Neural cell (in vitro differentiated cells): ENCODE results near the gene PTCH1. TPM values are rescaled to one million over a fixed set of nuclear protein-coding genes. Genes with fewer than 3 reads are reported as not detected.

Source experiments
- H2AFZ ChIP-seq: fragments of 200-600, 300-800 bp; sonication (generic), shearing (Covaris generic); 2 replicates; pipeline ENCODE4 v1.6.0; 2014; ENCODE audit warnings: low read depth, mild to moderate bottlenecking, antibody characterized with exemption, low read length, moderate library complexity
- H3F3A ChIP-seq: fragments of 200-600 bp; shearing (Covaris generic); 2 replicates; pipeline ENCODE4 v1.6.1; 2016; ENCODE audit warnings: mild to moderate bottlenecking, moderate library complexity, mixed read lengths, antibody characterized with exemption, low read length; ENCODE audit not compliant: insufficient read depth, poor library complexity, severe bottlenecking
- H3K27ac ChIP-seq: fragments of 200-600, 300-800 bp; sonication (generic), shearing (Covaris generic); 2 replicates; pipeline ENCODE4 v1.5.1; 2014; ENCODE audit warnings: mild to moderate bottlenecking, low read length, moderate library complexity
- H3K27me3 ChIP-seq: fragments of 300-800, 200-600 bp; sonication (generic), shearing (Covaris generic); 2 replicates; pipeline ENCODE4 v1.6.0; 2014; ENCODE audit warnings: mild to moderate bottlenecking, low read depth, low read length, moderate library complexity; ENCODE audit not compliant: insufficient read depth
- H3K36me3 ChIP-seq: fragments of 300-800, 200-600 bp; sonication (generic), shearing (Covaris generic); 2 replicates; pipeline ENCODE4 v1.5.1; 2014; ENCODE audit warnings: mild to moderate bottlenecking, antibody characterized with exemption, low read length, moderate library complexity; ENCODE audit not compliant: insufficient read depth
- H3K4me2 ChIP-seq: fragments of 300-800, 200-600 bp; sonication (generic), shearing (Covaris generic); 2 replicates; pipeline ENCODE4 v1.6.0; 2014; ENCODE audit warnings: mild to moderate bottlenecking, low read length
- H3K4me3 ChIP-seq: fragments of 300-800, 200-600 bp; sonication (generic), shearing (Covaris generic); 2 replicates; pipeline ENCODE4 v1.5.1; 2014; ENCODE audit warnings: mild to moderate bottlenecking, low read length, moderate library complexity
- H3K79me2 ChIP-seq: fragments of 200-600 bp; shearing (Covaris generic); replicated peaks from 2 replicates; pipeline ENCODE4 v1.6.0; 2014; ENCODE audit warnings: mild to moderate bottlenecking, low read length, moderate library complexity; ENCODE audit not compliant: insufficient read depth
- H3K9ac ChIP-seq: fragments of 300-800, 200-600 bp; sonication (generic), shearing (Covaris generic); 2 replicates; pipeline ENCODE4 v1.6.1; 2016; ENCODE audit warnings: mild to moderate bottlenecking, low read length, mixed read lengths
- H3K9me2 ChIP-seq: fragments of 200-600 bp; shearing (Covaris generic); 2 replicates; pipeline ENCODE4 v1.6.1; 2016; ENCODE audit warnings: mild to moderate bottlenecking, low read length, mixed read lengths; ENCODE audit not compliant: insufficient read depth
- H3K9me3 ChIP-seq: fragments of 200-600, 300-800 bp; sonication (generic), shearing (Covaris generic); 2 replicates; pipeline ENCODE4 v1.6.1; 2016; ENCODE audit warnings: mild to moderate bottlenecking, mixed run types, low read length, moderate library complexity, mixed read lengths
- H4K20me1 ChIP-seq: fragments of 200-600 bp; shearing (Covaris generic); 2 replicates; pipeline ENCODE4 v1.6.1; 2016; ENCODE audit warnings: mild to moderate bottlenecking, mixed run types; ENCODE audit not compliant: insufficient read depth
- CTCF ChIP-seq: fragments of 450-650 bp; IDR thresholded peaks from 2 replicates; pipeline ENCODE4 v1.5.1; 2014; ENCODE audit warnings: antibody characterized with exemption, mild to moderate bottlenecking, moderate library complexity; ENCODE audit not compliant: poor library complexity, severe bottlenecking
- EP300 ChIP-seq: fragments of 450-650 bp; conservative IDR thresholded peaks from 2 replicates; pipeline ENCODE4 v1.6.1; 2014; ENCODE audit warnings: antibody characterized with exemption, mild to moderate bottlenecking, moderate library complexity; ENCODE audit not compliant: poor library complexity, severe bottlenecking
- EZH2 ChIP-seq: fragments of 200-600, 300-800 bp; shearing (Covaris generic), sonication (generic); IDR thresholded peaks from 2 replicates; pipeline ENCODE4 v1.6.1; 2014; ENCODE audit warnings: antibody characterized with exemption, low read length, borderline replicate concordance, mild to moderate bottlenecking; ENCODE audit not compliant: insufficient read depth, poor library complexity, severe bottlenecking
- MXI1 ChIP-seq: fragments of 450-650 bp; conservative IDR thresholded peaks from 2 replicates; pipeline ENCODE4 v1.6.1; 2014; ENCODE audit warnings: antibody characterized with exemption, mild to moderate bottlenecking; ENCODE audit not compliant: poor library complexity, severe bottlenecking
- POLR2AphosphoS5 ChIP-seq: IDR thresholded peaks from 2 replicates; pipeline ENCODE4 v1.6.1; 2012
- RAD21 ChIP-seq: fragments of 450-650 bp; conservative IDR thresholded peaks from 2 replicates; pipeline ENCODE4 v1.6.1; 2014; ENCODE audit warnings: antibody characterized with exemption, mild to moderate bottlenecking, moderate library complexity
- REST ChIP-seq: IDR thresholded peaks from 2 replicates; pipeline ENCODE4 v1.6.1; 2012; ENCODE audit warnings: borderline replicate concordance
- SMC3 ChIP-seq: fragments of 450-650 bp; conservative IDR thresholded peaks from 2 replicates; pipeline ENCODE4 v1.6.1; 2014; ENCODE audit warnings: antibody characterized with exemption, mild to moderate bottlenecking, moderate library complexity; ENCODE audit not compliant: poor library complexity
- TAF1 ChIP-seq: IDR thresholded peaks from 2 replicates; pipeline ENCODE4 v1.6.1; 2012; ENCODE audit warnings: low read depth
- polyA plus RNA-seq: library from polyadenylated mRNA; depleted of rRNA; stranded (reverse); fragments of >200 nt; gene quantifications from 2 replicates; pipeline ENCODE4 v1.2.3, GENCODE V29; 2014

PTCH1 gene
- polyA plus RNA-seq, 1 donor from 2014 or later: 15.6 TPM

GRCh38 chr9:95497772-95498171 lies 19.0 kb downstream of the PTCH1 start:
- Histone ChIP-seq H3K4me3 (peak overlapping the region; percentile 60), H3K27ac (peak overlapping the region; percentile 79), H3K27me3 (no peaks in the 10 kb centered on the region), H3K9me2 (no peaks in the 10 kb centered on the region), H3K4me2 (no peak overlapping the region), H4K20me1 (no peaks in the 10 kb centered on the region), H3K9ac (peak overlapping the region; percentile 64), H2AFZ (no peak overlapping the region), H3K9me3 (no peaks in the 10 kb centered on the region), H3K79me2 (peaks cover 98% of the 10 kb centered on the region), H3F3A (no peaks in the 10 kb centered on the region), H3K36me3 (peaks cover 5% of the 10 kb centered on the region)
- TF ChIP-seq MXI1 (no peak), POLR2AphosphoS5 (no peak), EP300 (no peak), SMC3 (no peak), RAD21 (no peak), TAF1 (no peak), CTCF (no peak), EZH2 (no peak), REST (no peak)

GRCh38 chr9:95496687-95497086 lies 20.1 kb downstream of the PTCH1 start:
- Histone ChIP-seq H3K4me3 (peak overlapping the region; percentile 60), H3K9me2 (no peaks in the 10 kb centered on the region), H4K20me1 (no peaks in the 10 kb centered on the region), H3F3A (no peaks in the 10 kb centered on the region), H3K9ac (peak overlapping the region; percentile 64), H3K27me3 (no peaks in the 10 kb centered on the region), H2AFZ (no peak overlapping the region), H3K9me3 (no peaks in the 10 kb centered on the region), H3K27ac (peak overlapping the region; percentile 79), H3K4me2 (peak overlapping the region; percentile 64), H3K79me2 (peaks cover 98% of the 10 kb centered on the region), H3K36me3 (peaks cover 5% of the 10 kb centered on the region)
- no peak for TF ChIP-seq CTCF
